Stomach (tissue), 9 donors: ENCODE measurements around the gene CEP152. TPM values are rescaled to one million over a fixed set of nuclear protein-coding genes. Genes with fewer than 3 reads are reported as not detected.

Source experiments
- DNase-seq, 2 donors: peaks; one replicate each; pipeline versions ENCODE4 v3.0.0 to v3.0.0-alpha.2; 2013 to 2019
- H3K27ac ChIP-seq, 5 donors: fragments of 200-600 bp in 4 of 5; sonication (generic) in 4 of 5; one replicate each; pipeline ENCODE4 v1.5.1; 2013 to 2019; ENCODE audit warnings: mild to moderate bottlenecking in 1 of 5, moderate library complexity in 1 of 5
- H3K27me3 ChIP-seq, 3 donors: fragments of 200-600 bp; sonication (generic); one replicate each; pipeline ENCODE4 v1.5.1; 2017 to 2019; ENCODE audit warnings: mixed run types in 1 of 3
- H3K36me3 ChIP-seq, 4 donors: fragments of 200-600 bp; sonication (generic); 1 replicate in 3 of 4; 2 replicates in 1 of 4; pipeline ENCODE4 v1.5.1; 2016 to 2019
- H3K4me1 ChIP-seq, 4 donors: fragments of 200-600 bp; sonication (generic); one replicate each; pipeline ENCODE4 v1.5.1; 2016 to 2019
- H3K4me3 ChIP-seq, 4 donors: fragments of 200-600 bp; sonication (generic) in 3 of 4; one replicate each; pipeline ENCODE4 v1.5.1; 2016 to 2019; ENCODE audit warnings: mild to moderate bottlenecking in 1 of 4
- H3K9me3 ChIP-seq, 4 donors: fragments of 200-600 bp; sonication (generic); one replicate each; pipeline ENCODE4 v1.5.1; 2016 to 2019
- CTCF ChIP-seq, 7 experiments: fragments of 450-650 bp in 4 of 7; fragments of 200-600 bp in 3 of 7; sonication (generic) in 3 of 7; IDR thresholded peaks; one replicate each; pipeline ENCODE4 v1.5.1; 2016 to 2019; ENCODE audit warnings: antibody characterized with exemption in 7 of 7, control low read depth in 2 of 7, mild to moderate bottlenecking in 1 of 7
- EP300 ChIP-seq: sonication (generic); formaldehyde crosslinking; IDR thresholded peaks from one replicate; pipeline ENCODE4 v1.6.1; 2017; ENCODE audit warnings: antibody characterized with exemption
- POLR2A ChIP-seq, 4 donors: fragments of 450-650 bp; IDR thresholded peaks; one replicate each; pipeline ENCODE4 v1.6.1; 2016; ENCODE audit warnings: antibody characterized with exemption in 4 of 4, control low read depth in 2 of 4, mild to moderate bottlenecking in 1 of 4, moderate library complexity in 1 of 4
- POLR2AphosphoS5 ChIP-seq, 3 donors: sonication (generic); formaldehyde crosslinking; IDR thresholded peaks; one replicate each; pipeline ENCODE4 v1.6.1; 2016; ENCODE audit warnings: antibody characterized with exemption in 3 of 3
- WGBS, 5 donors: extraction: QIAGEN DNeasy Blood & Tissue Kit in 3 of 5; methylation state at CpG; one replicate each; pipeline versions ENCODE4 v1.1.5 to v1.1.7; 2013 to 2018; 5-methylcytosine and 5-hydroxymethylcytosine counted together
- intact Hi-C: fragments of 100-400 bp; cut with DNase I; formaldehyde crosslinking; loops from one replicate; pipeline ENCODE4 v1.15.1; 2023; ENCODE audit warnings: low total_unique reads
- polyA plus RNA-seq, 3 donors: library from polyadenylated mRNA; stranded (reverse); fragments of 200-250 nt; gene quantifications; one replicate each; pipeline ENCODE4 v1.2.3, GENCODE V29; 2013
- total RNA-seq, 5 donors: library from RNA; depleted of rRNA; stranded (reverse); fragments of >200 nt; gene quantifications; one replicate each; pipeline versions ENCODE4 v1.1.0 to v1.2.3, GENCODE V29; 2014 to 2016
- donor health status: healthy with polysubstance abuse.
- donor health status: Bipolar disorder and iron deficiency.
- donor health status: healthy.

Gene CEP152
- total and polyA plus RNA-seq, 8 donors, result 0.61 to 36.2 (median 10.0) TPM

GRCh38 chr15:48733615-48734014 lies 77.3 kb downstream of the CEP152 start:
- DNase-seq, result no peak
- intact Hi-C loops, result no loop called here
- Histone ChIP-seq H3K4me1 (no peaks in the 10 kb centered on the region), H3K4me3 (no peak overlapping the region), H3K27me3 (no peaks in the 10 kb centered on the region), H3K36me3 (peaks cover 0 to 18% (median 8%) of the 10 kb centered on the region in 4 donors), H3K27ac (no peak overlapping the region), H3K9me3 (peaks cover 0 to 17% (median 7%) of the 10 kb centered on the region in 4 donors)
- 95 to 98% (median 97%) methylated on average over 1 of the region's 1 CpG for WGBS, 5 donors
- TF ChIP-seq POLR2A (IDR thresholded peaks at IDR 0.05) (no peak), CTCF (IDR thresholded peaks at IDR 0.05) (no peak)

- H3K4me1 ChIP-seq, result no peaks in the 10 kb centered on the region
- H3K4me3 ChIP-seq, result no peak overlapping the region
- H3K36me3 ChIP-seq, result peaks cover 0 to 4% (median 0%) of the 10 kb centered on the region in 4 donors
- no peak for DNase-seq
- intact Hi-C loops, result no loop called here
- peaks cover 0 to 17% (median 7%) of the 10 kb centered on the region in 4 donors for H3K9me3 ChIP-seq
- WGBS, 5 donors, result 92 to 100% (median 100%) methylated on average over 1 of the region's 1 CpG
- no peak overlapping the region for H3K27ac ChIP-seq
- H3K27me3 ChIP-seq, result no peaks in the 10 kb centered on the region
- TF ChIP-seq EP300 (no peak), CTCF (IDR thresholded peaks at IDR 0.05) (no peak), POLR2AphosphoS5 (IDR thresholded peaks at IDR 0.05) (no peak), POLR2A (IDR thresholded peaks at IDR 0.05) (no peak)
Measured at GRCh38 chr15:48730506-48730905, 80.4 kb downstream of the CEP152 start.

GRCh38 chr15:48723969-48724368 lies 86.9 kb downstream of the CEP152 start:
- H3K4me1 ChIP-seq, result no peaks in the 10 kb centered on the region
- no peak overlapping the region for H3K27ac ChIP-seq
- intact Hi-C loops, result no loop called here
- no peak overlapping the region for H3K4me3 ChIP-seq
- 98 to 100% (median 98%) methylated on average over 2 of the region's 2 CpGs for WGBS, 5 donors
- TF ChIP-seq POLR2A (IDR thresholded peaks at IDR 0.05) (no peak), CTCF (IDR thresholded peaks at IDR 0.05) (no peak)
- DNase-seq, result no peak
- H3K9me3 ChIP-seq, result no peaks in the 10 kb centered on the region
- no peaks in the 10 kb centered on the region for H3K27me3 ChIP-seq
- no peaks in the 10 kb centered on the region for H3K36me3 ChIP-seq

GRCh38 chr15:48722764-48723661 lies 87.9 kb downstream of the CEP152 start:
- Histone ChIP-seq H3K36me3 (no peaks in the 10 kb centered on the region), H3K9me3 (no peaks in the 10 kb centered on the region), H3K4me1 (no peaks in the 10 kb centered on the region), H3K4me3 (no peak overlapping the region), H3K27ac (no peak overlapping the region), H3K27me3 (no peaks in the 10 kb centered on the region)
- intact Hi-C loops, result no loop called here
- no peak for DNase-seq
- TF ChIP-seq POLR2AphosphoS5 (IDR thresholded peaks at IDR 0.05) (no peak), EP300 (no peak), CTCF (IDR thresholded peaks at IDR 0.05) (no peak), POLR2A (IDR thresholded peaks at IDR 0.05) (no peak)
- WGBS, 5 donors, result 61 to 74% (median 66%) methylated on average over 5 of the region's 5 CpGs
